Fibroblast of villous mesenchyme (primary cell): Measurements from ENCODE around the gene MED8. TPM values are rescaled to one million over a fixed set of nuclear protein-coding genes. Genes with fewer than 3 reads are reported as not detected.

Source experiments
- DNase-seq: peaks from one replicate; pipeline ENCODE4 v3.0.0-alpha.2; 2010; ENCODE audit warnings: low read depth
- H3K4me3 ChIP-seq: 2 replicates; pipeline ENCODE4 v1.5.1; 2011; ENCODE audit warnings: low read depth, mild to moderate bottlenecking, low read length
- CTCF ChIP-seq: IDR thresholded peaks from 2 replicates; pipeline ENCODE4 v1.5.1; 2012; ENCODE audit warnings: low read depth, mild to moderate bottlenecking, low read length; ENCODE audit not compliant: insufficient read depth
- total RNA-seq: library from RNA; depleted of rRNA; stranded (reverse); fragments of >200 nt; gene quantifications from 2 replicates; pipeline ENCODE4 v1.2.3, GENCODE V29; 2012

The MED8 gene
- total RNA-seq, 1 donor, result 79.5 TPM

DNA sequence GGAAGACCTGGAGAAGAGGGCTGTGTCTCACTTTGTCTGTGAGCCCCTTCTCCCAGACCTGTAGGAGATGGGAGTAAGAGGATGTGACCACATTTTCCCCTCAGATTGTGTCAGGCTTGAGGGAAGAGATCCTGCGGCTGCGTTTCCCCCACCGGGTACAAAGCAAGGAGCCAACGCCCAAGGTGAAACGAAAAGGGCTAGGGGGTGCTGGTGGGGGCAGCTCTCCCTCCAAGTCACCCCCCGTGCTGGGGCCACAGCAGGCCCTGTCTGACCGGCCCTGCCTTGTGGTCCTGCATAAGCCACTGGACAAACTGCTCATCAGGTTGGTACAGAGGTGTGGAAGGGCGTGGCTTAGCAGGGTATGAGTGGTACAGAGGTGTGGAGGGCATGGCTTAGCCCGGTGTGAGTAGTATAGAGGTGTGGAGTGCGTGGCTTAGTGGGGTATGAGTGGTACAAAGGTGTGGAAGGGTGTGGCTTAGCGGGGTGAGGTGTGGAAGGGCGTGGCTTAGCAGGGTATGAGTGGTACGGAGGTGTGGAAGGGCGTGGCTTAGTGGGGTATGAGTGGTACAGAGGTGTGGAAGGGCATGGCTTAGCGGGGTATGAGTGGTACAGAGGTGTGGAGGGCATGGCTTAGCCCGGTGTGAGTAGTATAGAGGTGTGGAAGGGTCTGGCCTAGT lies 33.5 kb upstream of the MED8 start:
- no peak for DNase-seq
- no peak overlapping the region for H3K4me3 ChIP-seq

GRCh38 chr1:43421976-43422750 lies 32.6 kb upstream of the MED8 start:
- no peak for DNase-seq
- H3K4me3 ChIP-seq, result no peak overlapping the region
- TF ChIP-seq CTCF, result no peak

More for the DNA sequence above, 33.5 kb upstream of the MED8 start:
- TF ChIP-seq CTCF, result no peak

DNA sequence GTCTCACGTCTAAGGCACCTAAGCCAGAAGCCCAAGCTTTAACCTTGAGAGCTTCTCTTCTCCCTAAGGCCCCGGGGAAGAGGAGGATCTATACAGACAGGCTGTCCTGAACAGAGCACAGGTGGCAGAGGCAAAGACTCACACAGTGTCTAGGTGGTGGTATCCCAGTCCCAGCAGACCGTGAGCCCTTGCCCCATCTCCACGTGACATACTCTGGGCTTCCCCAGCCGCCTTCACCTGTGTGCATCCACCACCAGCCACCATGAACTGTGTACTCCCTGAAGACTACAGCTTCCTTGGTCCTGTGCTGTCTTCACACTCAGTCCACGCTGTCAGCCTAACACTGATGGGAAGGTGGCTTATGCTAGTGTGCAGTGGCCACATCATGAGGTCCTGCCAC lies 31.8 kb upstream of the MED8 start:
- no peak for TF ChIP-seq CTCF
- DNase-seq, result no peak

DNA sequence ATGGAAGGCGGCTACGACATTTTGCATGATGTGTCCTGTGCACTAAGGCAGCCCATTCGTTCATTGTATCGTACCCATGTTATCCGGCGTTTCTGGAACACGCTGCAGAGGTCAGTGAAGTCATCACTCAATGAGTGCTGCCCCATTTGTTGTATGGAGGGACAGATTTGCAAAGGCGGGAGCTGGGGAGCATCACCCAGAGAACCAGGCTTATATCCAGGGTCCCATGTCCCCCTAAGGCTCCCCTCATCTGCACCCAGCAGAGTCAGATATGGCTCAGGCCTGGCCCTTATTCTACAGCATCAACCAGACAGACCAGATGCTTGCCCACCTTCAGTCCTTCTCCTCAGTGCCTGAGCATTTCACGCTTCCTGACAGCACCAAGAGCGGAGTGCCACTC lies 31.3 kb upstream of the MED8 start:
- H3K4me3 ChIP-seq, result no peak overlapping the region
- no peak for DNase-seq
- no peak for TF ChIP-seq CTCF

More for the DNA sequence above, 31.8 kb upstream of the MED8 start:
- no peak overlapping the region for H3K4me3 ChIP-seq

DNA sequence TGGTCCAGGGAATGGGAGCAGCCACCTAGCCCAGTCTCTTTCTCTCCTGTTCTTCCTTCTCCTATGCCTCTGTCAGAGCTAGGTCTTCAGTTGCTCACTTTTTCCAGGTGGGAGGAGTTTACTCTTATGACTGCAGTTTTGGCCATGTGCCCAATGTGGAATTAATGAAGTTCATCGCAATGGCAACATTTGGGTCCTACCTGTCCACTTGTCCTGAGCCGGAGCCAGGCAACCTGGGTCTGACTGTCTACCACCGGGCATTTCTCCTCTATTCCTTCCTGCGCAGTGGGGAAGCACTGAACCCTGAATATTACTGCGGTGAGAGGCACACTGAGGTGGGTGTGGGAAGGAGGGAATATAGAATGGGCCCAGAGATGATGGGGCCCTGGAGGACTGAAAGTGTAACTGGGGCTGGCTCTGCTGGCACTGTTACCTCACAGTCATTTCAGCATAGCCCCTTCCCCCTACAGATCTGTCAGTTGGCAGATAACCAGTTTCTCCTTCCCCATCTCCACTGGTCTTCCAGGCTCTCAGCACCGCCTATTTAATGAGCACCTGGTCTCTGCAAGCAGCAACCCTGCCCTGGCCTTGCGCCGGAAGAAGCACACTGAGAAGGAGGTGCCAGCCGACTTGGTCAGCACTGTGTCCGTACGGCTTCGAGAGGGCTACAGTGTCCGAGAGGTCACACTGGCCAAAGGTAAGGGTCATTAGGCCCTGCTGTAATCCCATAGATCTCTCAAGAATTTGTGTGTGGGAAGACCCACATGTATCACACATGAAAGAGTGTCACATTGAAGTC lies 30.2 kb upstream of the MED8 start:
- no peak for TF ChIP-seq CTCF
- no peak for DNase-seq
- H3K4me3 ChIP-seq, result no peak overlapping the region

- no peak for DNase-seq
- H3K4me3 ChIP-seq, result no peak overlapping the region
- TF ChIP-seq CTCF, result no peak
These were observed 29.3 kb upstream of the MED8 start for GRCh38 chr1:43418858-43419257.
